Breast epithelium (tissue), 4 donors: ENCODE results near the gene MBOAT1. TPM values are rescaled to one million over a fixed set of nuclear protein-coding genes. Genes with fewer than 3 reads are reported as not detected.

Experiments used
- DNase-seq, 2 donors: peaks; one replicate each; pipeline ENCODE4 v3.0.0-alpha.2; 2019; ENCODE audit warnings: low spot score in 2 of 2
- H3K27ac ChIP-seq, 2 donors: fragments of 200-600 bp; sonication (generic) in 1 of 2; one replicate each; pipeline ENCODE4 v1.5.1; 2016 to 2019; ENCODE audit warnings: mild to moderate bottlenecking in 1 of 2
- H3K27me3 ChIP-seq, 2 donors: fragments of 200-600 bp; sonication (generic) in 1 of 2; one replicate each; pipeline versions ENCODE4 v1.5.1 to v1.6.0; 2017 to 2019; ENCODE audit warnings: control low read depth in 1 of 2, mild to moderate bottlenecking in 1 of 2
- H3K36me3 ChIP-seq: fragments of 200-600 bp; one replicate; pipeline ENCODE4 v1.5.1; 2019
- H3K4me1 ChIP-seq, 2 donors: fragments of 200-600 bp; sonication (generic); one replicate each; pipeline ENCODE4 v1.5.1; 2016 to 2019; ENCODE audit warnings: control low read depth in 1 of 2
- H3K4me3 ChIP-seq, 3 donors: fragments of 200-600 bp; sonication (generic); 1 replicate in 2 of 3; 2 replicates in 1 of 3; pipeline ENCODE4 v1.5.1; 2016 to 2019; ENCODE audit warnings: mild to moderate bottlenecking in 3 of 3, moderate library complexity in 2 of 3
- H3K9me3 ChIP-seq, 2 donors: fragments of 200-600 bp; sonication (generic) in 1 of 2; one replicate each; pipeline ENCODE4 v1.5.1; 2016 to 2019; ENCODE audit warnings: control low read depth in 1 of 2
- POLR2A ChIP-seq: fragments of 450-650 bp; IDR thresholded peaks from one replicate; pipeline ENCODE4 v1.6.1; 2016; ENCODE audit warnings: antibody characterized with exemption, mild to moderate bottlenecking, moderate library complexity
- POLR2AphosphoS5 ChIP-seq, 3 donors: sonication (generic); formaldehyde crosslinking; IDR thresholded peaks; one replicate each; pipeline ENCODE4 v1.6.1; 2017; ENCODE audit warnings: antibody characterized with exemption in 3 of 3
- intact Hi-C: fragments of 100-400 bp; cut with DNase I; formaldehyde crosslinking; loops from one replicate; pipeline ENCODE4 v1.15.1; 2023; ENCODE audit warnings: low total_unique reads
- total RNA-seq, 3 donors: library from RNA; depleted of rRNA; stranded (reverse); fragments of >200 nt; gene quantifications; one replicate each; pipeline ENCODE4 v1.1.0, GENCODE V29; 2016
- TF ChIP-seq, protein P1 (sequence below), 3 donors: fragments of 450-650 bp; IDR thresholded peaks; one replicate each; pipeline ENCODE4 v1.5.1; 2016 to 2017; ENCODE audit warnings: antibody characterized with exemption in 3 of 3, mild to moderate bottlenecking in 3 of 3, moderate library complexity in 3 of 3

Gene MBOAT1
- total RNA-seq, 3 donors from 2014 or later, result 10.9 to 38.6 (median 26.2) TPM

DNA sequence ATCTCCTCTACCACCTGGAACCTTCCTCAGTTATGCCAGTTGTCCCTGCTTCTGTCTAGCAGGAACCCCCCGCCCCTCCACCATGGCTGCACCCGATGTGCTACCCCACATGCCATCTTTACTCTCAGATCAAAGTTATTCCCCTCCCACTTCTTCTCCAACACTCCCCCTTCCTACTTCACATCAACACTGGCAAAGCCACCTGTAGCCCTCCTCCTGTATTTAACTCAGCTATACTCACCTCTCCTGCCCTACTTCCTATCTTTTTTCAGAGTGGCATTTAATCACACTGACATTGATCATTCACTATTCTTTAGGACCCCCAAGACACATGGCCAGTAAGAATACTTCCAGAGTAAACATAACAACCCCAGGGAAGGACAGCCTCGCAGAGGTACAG lies 84.3 kb downstream of the MBOAT1 start:
- intact Hi-C loops, result no loop called here
- TF ChIP-seq POLR2AphosphoS5 (IDR thresholded peaks at IDR 0.05) (no peak), POLR2A (no peak)
- TF ChIP-seq, protein P1, sequence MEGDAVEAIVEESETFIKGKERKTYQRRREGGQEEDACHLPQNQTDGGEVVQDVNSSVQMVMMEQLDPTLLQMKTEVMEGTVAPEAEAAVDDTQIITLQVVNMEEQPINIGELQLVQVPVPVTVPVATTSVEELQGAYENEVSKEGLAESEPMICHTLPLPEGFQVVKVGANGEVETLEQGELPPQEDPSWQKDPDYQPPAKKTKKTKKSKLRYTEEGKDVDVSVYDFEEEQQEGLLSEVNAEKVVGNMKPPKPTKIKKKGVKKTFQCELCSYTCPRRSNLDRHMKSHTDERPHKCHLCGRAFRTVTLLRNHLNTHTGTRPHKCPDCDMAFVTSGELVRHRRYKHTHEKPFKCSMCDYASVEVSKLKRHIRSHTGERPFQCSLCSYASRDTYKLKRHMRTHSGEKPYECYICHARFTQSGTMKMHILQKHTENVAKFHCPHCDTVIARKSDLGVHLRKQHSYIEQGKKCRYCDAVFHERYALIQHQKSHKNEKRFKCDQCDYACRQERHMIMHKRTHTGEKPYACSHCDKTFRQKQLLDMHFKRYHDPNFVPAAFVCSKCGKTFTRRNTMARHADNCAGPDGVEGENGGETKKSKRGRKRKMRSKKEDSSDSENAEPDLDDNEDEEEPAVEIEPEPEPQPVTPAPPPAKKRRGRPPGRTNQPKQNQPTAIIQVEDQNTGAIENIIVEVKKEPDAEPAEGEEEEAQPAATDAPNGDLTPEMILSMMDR (IDR thresholded peaks at IDR 0.05), result no peak
- no peaks in the 10 kb centered on the region for H3K36me3 ChIP-seq
- H3K4me3 ChIP-seq, result no peak overlapping the region
- no peaks in the 10 kb centered on the region for H3K27me3 ChIP-seq
- no peaks in the 10 kb centered on the region for H3K9me3 ChIP-seq
- H3K4me1 ChIP-seq, result peaks cover 0 to 4% of the 10 kb centered on the region in 2 donors
- no peak for DNase-seq
- H3K27ac ChIP-seq, result peak overlapping the region; percentile 48 to 66

DNA sequence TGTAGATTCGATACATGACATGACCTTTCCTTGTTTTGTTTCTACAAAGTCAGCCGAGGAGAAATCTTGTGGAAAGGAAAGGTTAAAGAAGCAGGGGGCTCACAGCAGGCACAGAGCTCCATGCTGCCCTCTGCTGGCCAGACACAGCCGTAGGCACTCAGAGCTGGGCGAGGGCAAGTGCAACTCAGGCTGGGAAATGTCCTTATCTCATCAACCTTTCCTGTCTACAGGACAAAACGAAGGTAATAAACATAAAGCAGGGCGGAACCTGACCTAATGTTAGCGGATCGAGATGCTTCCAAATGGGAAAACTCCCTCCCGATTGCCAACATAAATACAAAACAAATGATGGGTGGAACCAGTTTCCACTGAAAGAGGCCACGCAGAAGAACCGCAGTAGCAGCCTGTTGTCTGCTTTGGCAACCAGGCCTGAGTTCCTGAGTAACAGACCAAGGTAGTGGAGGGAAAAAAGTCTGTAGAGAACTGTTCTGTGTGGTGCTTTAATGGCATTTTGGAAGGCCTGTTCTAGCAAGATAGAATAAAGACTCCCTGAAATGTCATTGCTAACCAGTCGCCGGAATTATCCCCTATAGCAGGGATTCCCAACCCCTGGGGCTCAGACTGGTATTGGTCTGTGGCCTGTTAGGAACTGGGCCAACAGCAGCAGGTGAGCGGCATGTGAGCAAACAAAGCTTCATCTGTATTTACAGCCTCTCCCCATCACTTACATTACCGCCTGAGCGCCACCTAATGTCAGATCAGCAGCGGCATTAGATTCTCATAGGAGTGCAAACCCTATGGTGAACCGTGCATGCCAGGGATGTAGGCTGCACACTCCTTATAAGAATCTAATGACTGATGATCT lies 85.2 kb downstream of the MBOAT1 start:
- DNase-seq, result peak in 1 of 2 donors; percentile 30
- Histone ChIP-seq H3K27ac (peak overlapping the region; percentile 48 to 66), H3K36me3 (no peaks in the 10 kb centered on the region), H3K9me3 (no peaks in the 10 kb centered on the region), H3K4me1 (peaks cover 0 to 4% of the 10 kb centered on the region in 2 donors), H3K4me3 (no peak overlapping the region), H3K27me3 (no peaks in the 10 kb centered on the region)
- intact Hi-C loops, result no loop called here
- TF ChIP-seq POLR2A, result no peak
- TF ChIP-seq, protein P1 (IDR thresholded peaks at IDR 0.05), result peak in 2 of 3 donors; percentile 72 to 74
- TF ChIP-seq POLR2AphosphoS5 (IDR thresholded peaks at IDR 0.05), result no peak

GRCh38 chr6:20126102-20126752 lies 86.0 kb downstream of the MBOAT1 start:
- intact Hi-C loops, result no loop called here
- Histone ChIP-seq H3K36me3 (no peaks in the 10 kb centered on the region), H3K27ac (peak overlapping the region; percentile 48 to 66), H3K9me3 (no peaks in the 10 kb centered on the region), H3K4me1 (peaks cover 0 to 4% of the 10 kb centered on the region in 2 donors), H3K4me3 (no peak overlapping the region), H3K27me3 (no peaks in the 10 kb centered on the region)
- no peak for TF ChIP-seq POLR2AphosphoS5 (IDR thresholded peaks at IDR 0.05)
- TF ChIP-seq, protein P1 (IDR thresholded peaks at IDR 0.05), result no peak
- TF ChIP-seq POLR2A, result no peak
- no peak for DNase-seq

GRCh38 chr6:20124545-20124944 lies 87.7 kb downstream of the MBOAT1 start:
- Histone ChIP-seq H3K27ac (no peak overlapping the region), H3K36me3 (no peaks in the 10 kb centered on the region), H3K4me3 (no peak overlapping the region), H3K27me3 (no peaks in the 10 kb centered on the region), H3K9me3 (no peaks in the 10 kb centered on the region), H3K4me1 (peaks cover 0 to 4% of the 10 kb centered on the region in 2 donors)
- DNase-seq, result no peak
- intact Hi-C loops, result no loop called here
- no peak for TF ChIP-seq POLR2A
- no peak for TF ChIP-seq POLR2AphosphoS5 (IDR thresholded peaks at IDR 0.05)
- TF ChIP-seq, protein P1 (IDR thresholded peaks at IDR 0.05), result no peak

GRCh38 chr6:20119485-20119884 lies 92.8 kb downstream of the MBOAT1 start:
- intact Hi-C loops, result no loop called here
- H3K9me3 ChIP-seq, result no peaks in the 10 kb centered on the region
- no peaks in the 10 kb centered on the region for H3K4me1 ChIP-seq

More at GRCh38 chr6:20119485-20119884, 92.8 kb downstream of the MBOAT1 start:
- Histone ChIP-seq H3K27ac (no peak overlapping the region), H3K27me3 (no peaks in the 10 kb centered on the region), H3K4me3 (no peak overlapping the region), H3K36me3 (peaks cover 5% of the 10 kb centered on the region)
- no peak for DNase-seq
- no peak for TF ChIP-seq POLR2A
- TF ChIP-seq POLR2AphosphoS5 (IDR thresholded peaks at IDR 0.05), result no peak
- TF ChIP-seq, protein P1 (IDR thresholded peaks at IDR 0.05), result no peak
